GM19099 (cell line): ENCODE results near the gene HMGXB3.

Source experiments
- POLR2A ChIP-seq: IDR thresholded peaks from 3 replicates; pipeline ENCODE4 v1.6.1; 2011; ENCODE audit warnings: low read depth; ENCODE audit not compliant: insufficient read length; ENCODE audit errors: extremely low read depth

The HMGXB3 gene

DNA sequence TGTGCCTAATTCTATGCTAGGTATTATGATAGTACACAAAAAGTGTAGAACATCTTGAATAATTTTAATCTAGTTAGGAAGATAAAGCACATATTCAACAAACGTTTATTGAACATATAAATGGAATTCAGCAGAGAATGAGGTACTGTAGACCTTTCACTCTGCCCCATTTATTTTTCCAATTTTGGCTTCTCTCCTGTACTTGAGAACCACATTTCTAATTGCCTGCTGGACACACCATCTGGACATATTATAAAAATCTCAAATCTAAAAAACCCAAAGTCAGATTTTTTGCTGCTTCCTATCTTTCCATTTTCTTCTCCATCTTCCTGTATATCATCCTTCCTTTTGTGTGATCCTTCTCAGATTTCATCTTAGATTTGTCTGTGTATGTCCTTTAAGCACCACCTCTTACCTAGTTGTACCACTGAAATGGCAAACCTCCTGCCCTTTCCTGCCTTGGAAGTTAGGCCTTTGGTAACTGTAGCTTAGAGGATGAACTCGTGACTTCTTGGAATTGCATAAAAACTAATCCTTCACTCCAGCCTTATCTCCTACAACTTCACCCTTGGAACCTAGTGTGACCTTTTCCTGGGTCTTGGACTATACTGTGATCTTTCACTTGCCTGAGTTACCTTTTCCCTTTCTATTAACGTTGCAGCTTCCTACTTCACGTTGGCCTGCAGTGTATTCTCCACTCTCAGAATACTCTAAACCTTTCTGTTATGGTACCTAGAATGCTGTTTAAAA lies 31.2 kb upstream of the HMGXB3 start:
- no peak for TF ChIP-seq POLR2A

DNA sequence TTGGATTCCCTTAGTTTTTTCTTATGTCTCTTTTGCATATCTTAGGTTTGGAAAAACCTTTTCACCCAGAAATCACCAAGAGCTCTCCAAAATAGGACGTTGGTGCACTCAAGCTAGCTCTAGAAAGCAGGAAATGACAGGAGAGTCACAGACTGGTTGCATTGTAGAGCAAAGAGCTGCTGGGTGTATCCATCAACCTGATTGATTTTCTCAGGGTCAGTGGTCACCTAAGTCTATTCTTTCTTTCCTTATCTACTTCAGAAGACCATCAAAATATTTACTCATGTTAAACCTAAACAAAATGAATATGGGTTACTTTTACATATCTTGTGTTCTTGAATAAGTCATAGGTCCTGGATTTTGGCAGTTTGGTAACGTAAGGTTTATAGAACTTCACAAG lies 25.1 kb upstream of the HMGXB3 start:
- TF ChIP-seq POLR2A = no peak

GRCh38 chr5:149979896-149980295 lies 20.6 kb upstream of the HMGXB3 start:
- TF ChIP-seq POLR2A = no peak

GRCh38 chr5:149981206-149981605 lies 19.3 kb upstream of the HMGXB3 start:
- TF ChIP-seq POLR2A = no peak

- no peak for TF ChIP-seq POLR2A
Measured at GRCh38 chr5:149982505-149982904, 18.0 kb upstream of the HMGXB3 start.

GRCh38 chr5:149988126-149988525 lies 12.4 kb upstream of the HMGXB3 start:
- no peak for TF ChIP-seq POLR2A

DNA sequence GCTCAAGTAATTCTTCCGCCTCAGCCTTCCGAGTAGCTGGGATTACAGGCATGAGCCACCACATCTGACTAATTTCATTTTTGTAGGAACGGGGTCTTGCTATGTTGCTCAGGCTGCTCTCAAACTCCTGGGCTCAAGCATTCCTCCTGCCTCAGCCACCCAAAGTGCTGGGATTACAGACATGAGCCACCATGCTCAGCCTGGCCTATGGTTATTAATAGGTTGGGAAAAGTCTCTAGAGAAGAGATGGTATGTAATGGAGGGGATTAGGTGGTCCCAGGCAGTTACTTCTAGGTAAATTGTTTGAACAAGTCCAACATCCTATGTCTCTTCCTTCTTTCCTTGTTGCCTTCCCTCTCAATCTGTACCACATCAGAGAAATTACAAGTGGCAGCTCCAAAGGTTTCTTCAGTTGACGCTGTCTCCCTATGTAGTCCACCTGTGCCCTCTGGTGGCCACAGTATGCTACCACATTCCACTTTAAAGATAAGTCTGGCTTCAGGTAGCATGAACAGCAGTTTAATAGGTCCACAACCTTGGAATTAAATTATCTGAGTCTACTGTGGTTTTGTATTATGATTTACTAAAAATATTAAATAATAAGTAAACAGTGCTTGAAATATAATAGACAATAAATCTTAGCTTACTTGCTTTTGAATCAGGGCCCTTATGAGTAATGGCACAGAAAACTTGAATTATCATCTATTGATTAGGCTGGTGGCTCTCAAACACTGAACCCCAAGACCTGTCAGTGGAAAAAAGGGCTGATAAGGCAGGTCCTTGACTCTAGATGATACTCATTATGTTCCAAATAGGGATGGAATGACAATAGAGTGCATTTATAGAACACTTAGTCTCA lies 9.8 kb upstream of the HMGXB3 start:
- TF ChIP-seq POLR2A = no peak

DNA sequence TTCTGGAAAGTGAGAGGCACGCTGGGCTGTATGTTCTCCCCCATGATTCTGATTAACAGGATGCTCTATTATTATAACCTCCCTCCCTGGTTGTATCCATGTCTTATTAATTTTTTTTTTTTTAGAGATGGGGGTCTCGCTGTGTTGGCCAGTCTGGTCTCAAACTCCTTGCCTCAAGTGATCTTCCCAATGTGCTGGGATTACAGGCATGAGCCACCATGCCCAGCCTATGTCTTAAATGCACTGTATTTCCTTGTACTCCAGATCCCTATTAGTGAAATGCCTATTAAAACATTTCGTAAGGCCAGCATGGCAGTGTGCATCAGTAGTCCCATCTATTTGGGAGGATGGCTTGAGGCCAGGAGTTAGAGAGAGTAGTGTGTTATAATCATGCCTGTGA lies 7.1 kb upstream of the HMGXB3 start:
- TF ChIP-seq POLR2A = no peak

DNA sequence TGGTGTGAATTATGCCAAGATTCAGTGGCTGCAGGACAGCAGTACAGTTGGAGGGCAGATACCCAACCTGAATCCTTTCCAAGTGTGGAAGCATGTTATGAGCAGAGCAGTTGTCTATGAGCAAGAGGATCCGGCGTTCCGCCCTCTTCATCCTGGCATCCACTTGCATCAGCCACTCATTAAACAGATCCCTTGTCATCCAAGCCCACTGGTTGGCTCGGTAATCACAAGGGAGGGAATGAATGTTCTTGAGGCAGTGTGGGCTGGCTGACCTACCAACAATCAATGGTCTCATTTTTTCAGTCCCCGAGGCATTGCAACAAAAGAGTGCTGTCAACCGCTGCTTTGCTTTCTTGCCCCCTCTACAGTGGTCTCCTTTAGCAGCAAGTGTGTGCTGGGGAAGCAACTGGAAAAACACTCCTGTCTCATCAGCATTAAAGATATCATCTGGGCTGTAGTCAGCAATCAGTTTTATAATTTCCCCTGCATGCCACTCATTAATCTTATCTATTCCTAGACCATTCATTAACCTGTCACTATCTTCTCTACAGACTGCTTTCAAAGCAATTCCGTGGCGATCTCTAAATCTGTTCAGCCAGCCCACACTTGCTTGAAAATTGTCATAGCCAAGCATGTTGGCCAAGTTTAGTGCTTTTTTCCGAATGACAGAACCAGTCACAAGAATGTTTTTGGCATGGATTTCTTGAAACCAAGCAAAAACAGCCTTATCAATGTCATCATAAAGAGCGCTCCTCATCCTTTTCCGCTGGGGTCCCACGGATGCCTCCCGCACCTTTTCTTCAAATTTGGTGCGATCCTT lies 4.9 kb upstream of the HMGXB3 start:
- TF ChIP-seq POLR2A = no peak

- TF ChIP-seq POLR2A = no peak
Measured at GRCh38 chr5:149996205-149996890, 4.2 kb upstream of the HMGXB3 start.

DNA sequence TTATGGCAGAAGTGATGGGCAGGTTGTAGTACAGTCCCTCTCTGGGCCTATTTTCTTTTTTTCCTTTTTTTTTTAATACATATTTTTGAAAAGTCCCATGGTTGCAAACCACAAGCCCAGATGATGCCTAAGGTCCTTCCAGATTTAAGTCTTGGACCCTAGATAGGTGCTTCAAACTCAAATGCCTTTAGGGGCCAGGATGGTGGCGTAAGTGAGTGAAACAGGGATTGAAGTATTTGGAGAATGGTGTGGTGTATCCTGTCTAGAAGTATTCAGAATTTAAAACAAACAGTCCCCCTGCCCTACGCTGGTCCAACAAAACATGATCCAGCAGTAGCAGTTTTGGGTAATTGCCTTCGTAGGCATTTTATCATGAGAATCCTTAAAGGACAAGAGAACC lies 2.3 kb upstream of the HMGXB3 start:
- TF ChIP-seq POLR2A = no peak

DNA sequence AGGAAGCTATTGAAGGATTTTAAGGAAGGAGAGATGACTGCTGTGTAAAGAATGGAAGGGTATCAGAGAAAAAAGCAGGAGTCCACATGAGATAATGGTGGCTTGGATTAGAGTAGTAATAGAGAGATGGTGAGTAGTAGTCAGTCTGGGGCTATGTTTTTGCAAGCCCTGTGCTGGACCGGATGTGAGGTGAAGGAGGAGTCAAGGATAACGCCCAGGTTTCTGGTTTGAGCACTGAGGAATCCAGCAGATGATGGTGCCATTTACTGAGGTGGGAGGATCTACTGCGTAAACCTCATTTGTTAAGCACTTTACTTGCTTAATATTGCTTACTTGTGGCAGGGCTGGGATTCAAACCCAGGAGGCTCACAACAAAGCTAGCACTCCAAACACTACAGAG lies 1.2 kb upstream of the HMGXB3 start:
- TF ChIP-seq POLR2A = no peak

DNA sequence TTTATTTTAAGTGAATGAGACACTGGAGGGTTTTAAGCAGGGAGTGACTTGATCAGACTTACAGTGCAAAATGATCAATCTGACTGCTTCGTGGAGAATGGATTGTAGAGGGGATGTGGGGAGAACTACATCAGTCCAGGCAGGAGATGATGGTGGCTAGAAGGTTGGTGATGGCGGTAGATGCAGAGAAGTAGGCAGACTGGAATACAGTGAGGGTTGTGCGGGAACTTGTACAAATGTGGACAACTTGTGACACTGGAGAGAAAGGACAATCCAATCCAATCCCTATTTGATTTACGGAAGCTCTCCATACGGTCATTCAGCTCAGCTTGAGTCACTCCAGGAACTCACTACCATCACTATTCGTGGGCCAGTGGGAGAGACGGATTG lies 678 bp upstream of the HMGXB3 start:
- TF ChIP-seq POLR2A = no peak

DNA sequence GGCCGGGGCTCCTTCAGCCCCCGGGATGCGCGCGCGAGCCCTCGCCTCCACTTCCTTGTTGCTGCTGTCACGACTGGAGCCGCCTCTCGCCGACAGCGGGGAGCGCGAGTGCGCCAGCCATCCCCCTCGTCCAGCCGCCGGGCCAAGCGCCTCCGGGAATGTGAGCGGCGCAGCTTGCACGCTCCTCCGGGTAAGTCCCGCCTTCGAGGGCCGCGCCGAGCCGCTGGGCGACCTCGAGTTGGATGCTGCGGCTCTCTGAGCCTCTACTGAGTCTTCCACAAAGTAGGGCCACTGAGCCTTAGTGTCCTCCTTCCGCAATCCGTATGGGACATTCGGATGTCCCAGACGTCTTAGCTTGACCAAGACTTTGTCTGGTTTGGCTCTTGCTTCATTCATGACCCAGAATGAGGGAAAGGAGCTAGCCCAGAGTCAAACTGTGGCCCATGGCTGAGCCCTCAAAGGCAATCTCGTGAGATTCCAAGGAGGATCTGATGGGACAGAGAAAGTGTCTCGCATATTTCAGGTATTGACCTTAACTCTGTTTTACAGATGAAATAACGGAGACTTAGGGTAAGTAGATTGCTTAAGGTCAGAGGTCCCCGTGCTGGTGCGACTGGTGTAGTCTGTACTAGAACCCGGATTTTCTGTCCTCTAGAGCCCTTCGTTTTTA lies 586 bp downstream of the HMGXB3 start:
- TF ChIP-seq POLR2A = no peak
